Kidney (tissue), 14 donors: ENCODE measurements around the gene EMILIN1. TPM values are rescaled to one million over a fixed set of nuclear protein-coding genes. Genes with fewer than 3 reads are reported as not detected.

Experiments used
- DNase-seq, 5 donors: peaks; one replicate each; pipeline ENCODE4 v3.0.0-alpha.2; 2013 to 2020
- FAIRE-seq: peaks from 2 replicates; lab custom pipeline; 2012; peaks lifted over from hg19 to GRCh38; lab: Jason Lieb, UNC
- H3K27ac ChIP-seq, 2 donors: one replicate each; pipeline ENCODE4 v1.7.0; 2013; ENCODE audit warnings: low read depth in 2 of 2, low read length in 2 of 2, inconsistent platforms in 1 of 2
- H3K27me3 ChIP-seq: one replicate; pipeline ENCODE4 v1.7.1; 2013; ENCODE audit warnings: low read length, inconsistent platforms; ENCODE audit not compliant: control insufficient read depth, insufficient read depth
- H3K36me3 ChIP-seq, 3 donors: one replicate each; pipeline versions ENCODE4 v1.7.0 to v1.7.1; 2013; ENCODE audit warnings: low read length in 3 of 3, control low read depth in 1 of 3, inconsistent platforms in 1 of 3; ENCODE audit not compliant: insufficient read depth in 3 of 3, control insufficient read depth in 2 of 3
- H3K4me1 ChIP-seq, 3 donors: one replicate each; pipeline versions ENCODE4 v1.7.0 to v1.7.1; 2013; ENCODE audit warnings: low read length in 3 of 3, inconsistent platforms in 1 of 3, low read depth in 1 of 3; ENCODE audit not compliant: control insufficient read depth in 2 of 3, insufficient read depth in 2 of 3
- H3K4me3 ChIP-seq, 3 donors: one replicate each; pipeline versions ENCODE4 v1.7.0 to v1.8.1; 2013; ENCODE audit warnings: low read length in 3 of 3, control low read depth in 1 of 3, inconsistent platforms in 1 of 3
- H3K9ac ChIP-seq, 3 donors: one replicate each; pipeline versions ENCODE4 v1.7.0 to v1.7.1; 2013; ENCODE audit warnings: low read length in 3 of 3, control low read depth in 1 of 3, inconsistent platforms in 1 of 3
- H3K9me3 ChIP-seq, 3 donors: one replicate each; pipeline versions ENCODE4 v1.7.0 to v1.7.1; 2013; ENCODE audit warnings: low read length in 3 of 3, control low read depth in 1 of 3, inconsistent platforms in 1 of 3; ENCODE audit not compliant: control insufficient read depth in 2 of 3, insufficient read depth in 1 of 3
- intact Hi-C: fragments of 100-400 bp; cut with DNase I; formaldehyde crosslinking; loops from one replicate; pipeline ENCODE4 v1.11.1; 2022
- polyA plus RNA-seq: library from polyadenylated mRNA; stranded (reverse); fragments of 350-450 nt; fragmentation: Illumina TruSeq; extraction: RNeasy Lipid Tissue Mini Kit (QIAGEN cat#74804); gene quantifications from one replicate; pipeline ENCODE4 v1.2.3, GENCODE V29; 2014; ENCODE audit warnings: low read depth, low replicate concordance; ENCODE audit not compliant: insufficient read depth
- total RNA-seq: library from RNA; stranded (reverse); fragmentation: NEBNext Ultra II Directional; extraction: Animal tissue kit (Norgen Biotek cat#: 25700); gene quantifications from one replicate; pipeline ENCODE4 v1.2.1, GENCODE V29; 2021
- TF ChIP-seq, protein P1 (sequence below): IDR thresholded peaks from 3 replicates; pipeline ENCODE4 v1.5.1; 2012; ENCODE audit warnings: mild to moderate bottlenecking, moderate library complexity, borderline replicate concordance; ENCODE audit not compliant: insufficient read depth; ENCODE audit errors: extremely low read depth
- donor health status: control.
- donor health status: control.
- donor health status: control.
- donor health status: control.
- donor health status: control.
- donor health status: DM: yes; HTN: yes; CAD: no.
- donor health status: Normal renal cell carcinoma (clear cell type).

EMILIN1 gene
- total and polyA plus RNA-seq, 2 donors from 2014 or later, result 32.1 to 75.2 TPM

DNA sequence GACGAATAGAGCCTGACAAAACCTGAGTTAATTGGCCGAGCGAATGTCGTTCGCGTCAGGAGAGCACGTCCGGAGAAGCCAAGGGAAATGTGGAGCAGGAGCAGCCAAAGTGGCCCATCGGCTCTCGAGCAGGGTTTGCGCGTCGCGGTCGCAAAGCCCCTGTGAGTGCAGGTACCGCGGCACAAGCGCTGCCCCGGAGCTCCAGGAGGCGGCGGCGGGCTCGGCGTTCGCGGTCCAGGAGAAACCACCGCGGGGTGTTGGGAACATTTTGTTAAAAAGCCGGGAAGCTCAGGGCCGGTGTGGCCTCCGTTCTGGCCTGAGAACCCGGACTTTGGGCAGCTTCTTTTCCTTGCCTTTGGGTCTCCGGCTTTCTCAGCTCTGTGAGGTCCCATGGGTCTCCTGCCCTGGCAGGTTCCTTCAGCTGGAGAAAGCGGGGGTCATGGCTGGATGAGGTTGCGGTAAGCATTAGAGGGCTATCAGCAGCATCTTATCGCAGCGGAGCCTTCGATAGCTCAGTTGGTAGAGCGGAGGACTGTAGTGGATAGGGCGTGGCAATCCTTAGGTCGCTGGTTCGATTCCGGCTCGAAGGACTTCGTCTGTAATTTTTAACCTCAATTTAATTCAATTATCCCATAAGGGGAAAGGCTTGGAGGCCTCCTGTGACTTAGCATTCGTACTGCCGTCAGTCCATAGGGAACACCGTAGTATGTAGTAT lies 28.0 kb upstream of the EMILIN1 start:
- no peaks in the 10 kb centered on the region for H3K9me3 ChIP-seq
- H3K4me1 ChIP-seq, result peaks cover 2 to 14% (median 2%) of the 10 kb centered on the region in 3 donors
- peak overlapping the region; percentile 71 to 93 (median 88) for H3K9ac ChIP-seq
- H3K4me3 ChIP-seq, result peak overlapping the region; percentile 87 to 95 (median 90)
- TF ChIP-seq, protein P1, sequence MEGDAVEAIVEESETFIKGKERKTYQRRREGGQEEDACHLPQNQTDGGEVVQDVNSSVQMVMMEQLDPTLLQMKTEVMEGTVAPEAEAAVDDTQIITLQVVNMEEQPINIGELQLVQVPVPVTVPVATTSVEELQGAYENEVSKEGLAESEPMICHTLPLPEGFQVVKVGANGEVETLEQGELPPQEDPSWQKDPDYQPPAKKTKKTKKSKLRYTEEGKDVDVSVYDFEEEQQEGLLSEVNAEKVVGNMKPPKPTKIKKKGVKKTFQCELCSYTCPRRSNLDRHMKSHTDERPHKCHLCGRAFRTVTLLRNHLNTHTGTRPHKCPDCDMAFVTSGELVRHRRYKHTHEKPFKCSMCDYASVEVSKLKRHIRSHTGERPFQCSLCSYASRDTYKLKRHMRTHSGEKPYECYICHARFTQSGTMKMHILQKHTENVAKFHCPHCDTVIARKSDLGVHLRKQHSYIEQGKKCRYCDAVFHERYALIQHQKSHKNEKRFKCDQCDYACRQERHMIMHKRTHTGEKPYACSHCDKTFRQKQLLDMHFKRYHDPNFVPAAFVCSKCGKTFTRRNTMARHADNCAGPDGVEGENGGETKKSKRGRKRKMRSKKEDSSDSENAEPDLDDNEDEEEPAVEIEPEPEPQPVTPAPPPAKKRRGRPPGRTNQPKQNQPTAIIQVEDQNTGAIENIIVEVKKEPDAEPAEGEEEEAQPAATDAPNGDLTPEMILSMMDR, result peak; percentile 37
- peak; percentile 94 to 99 (median 97) for DNase-seq
- H3K27ac ChIP-seq, result peak overlapping the region; percentile 97
- intact Hi-C loops, result no loop called here
- no peaks in the 10 kb centered on the region for H3K27me3 ChIP-seq
- FAIRE-seq, result no peak
- peaks cover 0 to 18% (median 7%) of the 10 kb centered on the region in 3 donors for H3K36me3 ChIP-seq

DNA sequence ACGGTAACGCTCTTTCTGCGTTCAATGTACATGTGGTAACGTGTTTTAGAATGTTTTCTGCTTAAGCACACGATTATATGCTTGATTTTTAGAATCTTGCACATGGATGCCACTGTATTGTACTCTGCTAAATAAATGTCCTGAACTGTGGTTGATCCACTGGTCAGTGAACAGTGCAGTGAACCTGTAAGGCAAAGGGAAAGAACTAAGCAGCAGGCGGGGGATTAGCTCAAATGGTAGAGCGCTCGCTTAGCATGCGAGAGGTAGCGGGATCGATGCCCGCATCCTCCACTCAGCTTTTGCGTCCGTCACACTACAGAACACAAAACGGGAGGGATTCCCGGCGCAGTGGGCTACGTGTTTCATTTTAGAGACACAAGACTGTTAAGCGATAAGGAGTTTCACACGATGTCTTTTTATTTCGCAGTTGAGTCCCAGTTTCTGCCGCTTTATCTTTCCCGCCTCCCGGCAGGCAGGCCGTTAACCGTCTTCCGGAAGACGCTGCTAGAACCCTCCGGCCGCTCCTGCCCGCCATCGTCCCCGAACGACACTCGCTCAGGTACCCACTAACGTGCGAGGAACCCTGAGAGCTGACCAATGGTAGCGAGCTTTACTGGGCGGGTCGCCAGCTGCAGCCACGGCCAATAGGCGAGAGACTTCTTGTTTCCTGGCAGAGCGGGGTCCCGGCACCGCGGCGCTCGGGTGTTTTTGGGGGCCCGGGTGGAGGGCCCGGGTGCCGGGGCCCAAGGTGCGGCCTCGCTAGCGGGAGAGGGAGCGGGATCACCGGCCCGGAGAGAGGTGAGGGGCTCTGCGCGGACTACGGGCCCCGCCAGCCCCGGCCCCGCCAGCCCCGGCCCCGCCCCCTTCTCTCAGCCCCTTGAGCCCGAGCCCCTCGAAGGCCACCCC lies 27.2 kb upstream of the EMILIN1 start, which contains the start of gene AGBL5:
Gene AGBL5 (plus strand): TSS at position 673 of the 906 bp plus-strand sequence. CDS start 1,291 bp downstream, outside the sequence.
- DNase-seq (peak; percentile 96 to 99 (median 97)), FAIRE-seq (no peak)
- intact Hi-C loops, result no loop called here
- Histone ChIP-seq H3K9me3 (no peaks in the 10 kb centered on the region), H3K36me3 (peaks cover 0 to 26% (median 14%) of the 10 kb centered on the region in 3 donors), H3K27me3 (no peaks in the 10 kb centered on the region), H3K4me3 (peak within 1 kb of the TSS; percentile 87 to 95 (median 90)), H3K4me1 (peaks cover 2 to 14% (median 2%) of the 10 kb centered on the region in 3 donors), H3K27ac (peak within 1 kb of the TSS; percentile 97), H3K9ac (peak within 1 kb of the TSS; percentile 71 to 93 (median 88))
- TF ChIP-seq, protein P1, result no peak

GRCh38 chr2:27051902-27052645 lies 26.3 kb upstream of the EMILIN1 start:
- Histone ChIP-seq H3K27ac (peak overlapping the region in 1 of 2 donors; percentile 30), H3K36me3 (peaks cover 2 to 31% (median 14%) of the 10 kb centered on the region in 3 donors), H3K4me1 (peaks cover 2 to 14% (median 2%) of the 10 kb centered on the region in 3 donors), H3K9ac (peak overlapping the region; percentile 53 to 78 (median 57)), H3K4me3 (peak overlapping the region; percentile 59 to 95 (median 90)), H3K27me3 (no peaks in the 10 kb centered on the region), H3K9me3 (no peaks in the 10 kb centered on the region)
- DNase-seq (peak in 2 of 5 donors; percentile 87 to 92), FAIRE-seq (no peak)
- intact Hi-C loops, result no loop called here
- TF ChIP-seq, protein P1, result no peak
